Measurements from ENCODE around the gene C11orf86. TPM values are rescaled to one million over a fixed set of nuclear protein-coding genes. Genes with fewer than 3 reads are reported as not detected.
A peak's percentile ranks its signal among the peaks of the same experiment; 100 is the strongest.

Gene C11orf86
- total RNA-seq = not detected in 2 replicates

GRCh38 chr11:66974724-66975404 lies at the start of gene C11orf86:
C11orf86 (plus strand) TSS chr11:66975304; CDS start chr11:66975363, 59 bp downstream.

GRCh38 chr11:66958232-66958955 lies 16.7 kb upstream of the C11orf86 start, which contains the start of gene PC:
PC (minus strand) TSS chr11:66958383; CDS start chr11:66872159, 86,224 bp downstream.

GRCh38 chr11:67022961-67023956 lies 48.2 kb downstream of the C11orf86 start, which contains the start of gene SYT12:
SYT12 (plus strand) TSS chr11:67023134; CDS start chr11:67030145, 7,011 bp downstream.

Small RNA genes lying within 50 kb of the gene (small RNA-seq; reads per million reads assigned to genes)
- 0.42 reads per million, percentile 24 among the genes with 10 or more reads in this experiment for gene MIR3163

Other genes with a start within 250 kb of the C11orf86 start
- 31.9 and 54.9 TPM in 2 replicates for gene SPTBN2, start 246.1 kb upstream of the C11orf86 start, total RNA-seq
- gene RCE1, start 131.9 kb upstream of the C11orf86 start, total RNA-seq = 20.3 and 22.9 TPM in 2 replicates
- gene LRFN4, start 118.2 kb upstream of the C11orf86 start, total RNA-seq = 33.6 and 34.3 TPM in 2 replicates
- gene PC, start 16.9 kb upstream of the C11orf86 start, total RNA-seq = 5.9 and 7.9 TPM in 2 replicates
- not detected in 2 replicates for gene SYT12, start 47.8 kb downstream of the C11orf86 start, total RNA-seq
- gene RHOD, start 81.5 kb downstream of the C11orf86 start, total RNA-seq = 13.4 and 13.9 TPM in 2 replicates
- gene KDM2A, start 144.0 kb downstream of the C11orf86 start, total RNA-seq = 60.1 and 61.1 TPM in 2 replicates